Trophoblast cell (in vitro differentiated cells and primary cell): ENCODE measurements around the gene PIM3.

Source experiments
- DNase-seq, 2 donors: peaks; one replicate each; pipeline ENCODE4 v3.0.0-alpha.2; 2016
- H2AFZ ChIP-seq: 2 replicates; pipeline ENCODE4 v1.6.1; 2013; ENCODE audit warnings: low read length, moderate library complexity, mild to moderate bottlenecking; ENCODE audit not compliant: insufficient read depth, poor library complexity
- H2AK5ac ChIP-seq: 2 replicates; pipeline ENCODE4 v1.6.1; 2013; ENCODE audit warnings: mild to moderate bottlenecking, low read length
- H2BK120ac ChIP-seq: 2 replicates; pipeline ENCODE4 v1.6.1; 2013; ENCODE audit warnings: low read length, mild to moderate bottlenecking, moderate library complexity; ENCODE audit not compliant: insufficient read depth, poor library complexity
- H2BK12ac ChIP-seq: 2 replicates; pipeline ENCODE4 v1.6.1; 2013; ENCODE audit warnings: mild to moderate bottlenecking, low read length, moderate library complexity
- H2BK5ac ChIP-seq: 2 replicates; pipeline ENCODE4 v1.6.1; 2013; ENCODE audit warnings: low read length, low read depth, moderate library complexity, mild to moderate bottlenecking; ENCODE audit not compliant: poor library complexity
- H3K14ac ChIP-seq: 2 replicates; pipeline ENCODE4 v1.6.1; 2013; ENCODE audit warnings: mild to moderate bottlenecking, low read length
- H3K18ac ChIP-seq: 2 replicates; pipeline ENCODE4 v1.6.1; 2013; ENCODE audit warnings: mild to moderate bottlenecking, low read length
- H3K23ac ChIP-seq: 2 replicates; pipeline ENCODE4 v1.6.1; 2013; ENCODE audit warnings: low read length
- H3K27ac ChIP-seq: 2 replicates; pipeline ENCODE4 v1.5.1; 2013; ENCODE audit warnings: low read depth, mild to moderate bottlenecking, inconsistent platforms, low read length, moderate library complexity
- H3K27me3 ChIP-seq: 2 replicates; pipeline ENCODE4 v1.6.1; 2013; ENCODE audit warnings: inconsistent platforms, mild to moderate bottlenecking, low read length, moderate library complexity; ENCODE audit not compliant: insufficient read depth
- H3K36me3 ChIP-seq, 2 experiments: 1 replicate in 1 of 2; 2 replicates in 1 of 2; pipeline ENCODE4 v1.6.1; 2013; ENCODE audit warnings: low read length in 2 of 2, mild to moderate bottlenecking in 2 of 2, moderate library complexity in 1 of 2; ENCODE audit not compliant: insufficient read depth in 2 of 2, control insufficient read depth in 1 of 2
- H3K4ac ChIP-seq: 2 replicates; pipeline ENCODE4 v1.6.1; 2013; ENCODE audit warnings: low read depth, mild to moderate bottlenecking, low read length, moderate library complexity
- H3K4me1 ChIP-seq, 2 experiments: 1 replicate in 1 of 2; 2 replicates in 1 of 2; pipeline ENCODE4 v1.6.1; 2013; ENCODE audit warnings: low read length in 2 of 2, mild to moderate bottlenecking in 2 of 2, moderate library complexity in 1 of 2; ENCODE audit not compliant: insufficient read depth in 2 of 2, control insufficient read depth in 1 of 2
- H3K4me2 ChIP-seq: 2 replicates; pipeline ENCODE4 v1.6.1; 2013; ENCODE audit warnings: inconsistent platforms, mild to moderate bottlenecking, low read length, moderate library complexity
- H3K4me3 ChIP-seq: 2 replicates; pipeline ENCODE4 v1.5.1; 2013; ENCODE audit warnings: mild to moderate bottlenecking, low read depth, low read length, inconsistent platforms
- H3K79me1 ChIP-seq: one replicate; pipeline ENCODE4 v1.6.1; 2013; ENCODE audit warnings: low read length
- H3K79me2 ChIP-seq: 2 replicates; pipeline ENCODE4 v1.6.1; 2013; ENCODE audit warnings: low read length, mild to moderate bottlenecking; ENCODE audit not compliant: control insufficient read depth, insufficient read depth, poor library complexity
- H3K9ac ChIP-seq: 2 replicates; pipeline ENCODE4 v1.6.1; 2013; ENCODE audit warnings: mild to moderate bottlenecking, low read length
- H3K9me3 ChIP-seq: 2 replicates; pipeline ENCODE4 v1.6.1; 2013; ENCODE audit warnings: low read depth, mild to moderate bottlenecking, control low read depth, inconsistent platforms, low read length; ENCODE audit not compliant: insufficient read depth
- H4K12ac ChIP-seq: 2 replicates; pipeline ENCODE4 v1.6.1; 2013; ENCODE audit warnings: low read depth, mild to moderate bottlenecking, low read length, moderate library complexity
- H4K8ac ChIP-seq: 2 replicates; pipeline ENCODE4 v1.6.1; 2013; ENCODE audit warnings: low read depth, mild to moderate bottlenecking, low read length, moderate library complexity
- H4K91ac ChIP-seq: one replicate; pipeline ENCODE4 v1.6.1; 2013; ENCODE audit warnings: low read depth, mild to moderate bottlenecking, low read length, moderate library complexity
- WGBS: extraction: QIAGEN DNeasy Blood & Tissue Kit; methylation state at CpG from one replicate; pipeline ENCODE4 v1.1.7; 2013; ENCODE audit warnings: missing lambda C conversion rate; ENCODE audit not compliant: insufficient read length, insufficient coverage; ENCODE audit errors: extremely low coverage; 5-methylcytosine and 5-hydroxymethylcytosine counted together

The PIM3 gene

DNA sequence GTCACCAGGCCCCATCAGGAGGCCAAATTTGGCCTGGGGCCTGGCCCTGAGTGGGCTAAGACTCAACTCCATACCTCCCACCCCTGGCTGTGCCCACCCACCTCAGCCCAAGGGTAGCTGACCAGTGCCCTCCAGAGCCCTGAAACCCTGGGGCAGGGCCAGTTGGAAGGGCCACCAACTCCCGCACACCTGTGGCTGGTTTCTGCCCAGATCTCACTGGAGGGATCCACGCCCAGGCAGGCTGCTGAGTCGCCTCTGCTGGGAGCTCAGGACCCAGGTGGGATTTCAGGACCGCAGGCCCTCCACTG is 8.9 kb upstream of the PIM3 start:
- no peaks in the 10 kb centered on the region for H3K27me3 ChIP-seq
- DNase-seq: no peak
- no CpG with 5 or more reads among the region's 4 CpGs for whole genome bisulfite sequencing

DNA sequence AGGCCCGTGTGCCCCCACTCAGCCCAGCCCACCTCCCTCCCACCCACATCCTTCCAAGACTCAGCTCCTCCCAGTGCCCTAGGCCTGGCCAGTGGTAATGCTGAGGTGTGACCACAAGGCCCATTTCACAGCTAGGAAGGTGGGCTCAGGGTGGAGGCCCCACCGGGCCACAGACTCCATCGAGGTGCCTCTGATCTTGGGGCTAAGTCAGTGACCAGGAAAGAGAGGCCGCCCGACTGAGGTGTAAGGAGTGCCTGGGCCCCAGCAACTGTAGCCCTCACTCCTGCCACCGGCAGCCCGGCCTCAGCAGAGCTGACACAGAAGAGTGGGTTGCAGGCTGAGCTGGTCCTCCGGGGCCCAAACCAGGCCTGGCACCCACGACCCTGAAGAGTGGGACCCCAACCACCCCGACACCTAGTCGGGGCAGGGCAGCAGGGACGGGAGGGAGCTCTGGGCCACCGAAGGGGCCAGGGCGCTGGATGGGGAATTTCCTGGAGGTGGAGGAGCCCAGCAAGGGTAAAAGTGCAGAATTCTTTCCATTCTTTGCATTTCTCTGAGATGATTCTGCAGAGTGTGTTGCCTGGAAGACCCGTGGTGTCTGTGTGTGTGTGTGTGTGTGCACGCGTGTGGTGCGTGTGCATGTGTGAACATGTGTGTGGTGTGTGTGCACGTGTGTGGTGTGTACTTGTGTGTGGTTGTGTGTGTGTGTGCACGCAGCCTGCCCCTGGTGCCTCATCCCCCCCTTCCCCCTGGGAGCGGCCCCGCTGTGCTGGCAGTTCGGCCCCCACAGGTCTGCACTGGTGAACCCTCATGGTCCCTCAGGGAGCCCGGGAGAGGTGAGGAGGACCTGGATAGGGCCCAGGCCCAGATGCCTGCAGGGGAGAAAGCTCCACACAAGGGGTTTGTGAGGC is 8.3 kb upstream of the PIM3 start:
- H4K91ac ChIP-seq: peak overlapping the region; percentile 100
- H3K27me3 ChIP-seq: no peaks in the 10 kb centered on the region
- no CpG with 5 or more reads among the region's 24 CpGs for WGBS
- H3K4me1 ChIP-seq: peaks cover 43 to 52% of the 10 kb centered on the region in 2 experiments
- peak overlapping the region; percentile 33 for H3K4me3 ChIP-seq
- H2AFZ ChIP-seq: peak overlapping the region; percentile 61
- H3K18ac ChIP-seq: peak overlapping the region; percentile 95
- peak overlapping the region; percentile 99 for H2AK5ac ChIP-seq
- H3K9ac ChIP-seq: no peak overlapping the region
- H4K8ac ChIP-seq: peak overlapping the region; percentile 91
- H4K12ac ChIP-seq: peak overlapping the region; percentile 60
- H2BK5ac ChIP-seq: peak overlapping the region; percentile 99
- H3K4me2 ChIP-seq: peak overlapping the region; percentile 27
- H3K36me3 ChIP-seq: no peaks in the 10 kb centered on the region
- H3K79me2 ChIP-seq: peaks cover 20% of the 10 kb centered on the region
- peak; percentile 77 to 95 for DNase-seq
- peak overlapping the region; percentile 100 for H2BK120ac ChIP-seq
- H3K23ac ChIP-seq: no peak overlapping the region
- peak overlapping the region; percentile 92 for H3K4ac ChIP-seq
- H3K79me1 ChIP-seq: peaks cover 60% of the 10 kb centered on the region
- H3K27ac ChIP-seq: peak overlapping the region; percentile 97
- peak overlapping the region; percentile 95 for H3K14ac ChIP-seq
- peaks cover 2% of the 10 kb centered on the region for H3K9me3 ChIP-seq
- H2BK12ac ChIP-seq: peak overlapping the region; percentile 99

More for the DNA sequence above, 8.9 kb upstream of the PIM3 start:
- Histone ChIP-seq H4K91ac (peak overlapping the region; percentile 100), H3K36me3 (no peaks in the 10 kb centered on the region), H3K14ac (peak overlapping the region; percentile 95), H3K27ac (peak overlapping the region; percentile 97), H4K8ac (peak overlapping the region; percentile 91), H4K12ac (peak overlapping the region; percentile 60), H3K79me2 (peaks cover 20% of the 10 kb centered on the region), H3K4me3 (no peak overlapping the region), H3K4me2 (peak overlapping the region; percentile 8), H3K4me1 (peaks cover 49 to 58% of the 10 kb centered on the region in 2 experiments), H3K9me3 (peaks cover 2% of the 10 kb centered on the region), H3K9ac (no peak overlapping the region), H3K4ac (peak overlapping the region; percentile 92), H2AK5ac (peak overlapping the region; percentile 99), H2AFZ (peak overlapping the region; percentile 61), H2BK12ac (peak overlapping the region; percentile 99), H3K18ac (peak overlapping the region; percentile 95), H2BK5ac (peak overlapping the region; percentile 99), H3K23ac (no peak overlapping the region), H2BK120ac (peak overlapping the region; percentile 100), H3K79me1 (peaks cover 66% of the 10 kb centered on the region)

DNA sequence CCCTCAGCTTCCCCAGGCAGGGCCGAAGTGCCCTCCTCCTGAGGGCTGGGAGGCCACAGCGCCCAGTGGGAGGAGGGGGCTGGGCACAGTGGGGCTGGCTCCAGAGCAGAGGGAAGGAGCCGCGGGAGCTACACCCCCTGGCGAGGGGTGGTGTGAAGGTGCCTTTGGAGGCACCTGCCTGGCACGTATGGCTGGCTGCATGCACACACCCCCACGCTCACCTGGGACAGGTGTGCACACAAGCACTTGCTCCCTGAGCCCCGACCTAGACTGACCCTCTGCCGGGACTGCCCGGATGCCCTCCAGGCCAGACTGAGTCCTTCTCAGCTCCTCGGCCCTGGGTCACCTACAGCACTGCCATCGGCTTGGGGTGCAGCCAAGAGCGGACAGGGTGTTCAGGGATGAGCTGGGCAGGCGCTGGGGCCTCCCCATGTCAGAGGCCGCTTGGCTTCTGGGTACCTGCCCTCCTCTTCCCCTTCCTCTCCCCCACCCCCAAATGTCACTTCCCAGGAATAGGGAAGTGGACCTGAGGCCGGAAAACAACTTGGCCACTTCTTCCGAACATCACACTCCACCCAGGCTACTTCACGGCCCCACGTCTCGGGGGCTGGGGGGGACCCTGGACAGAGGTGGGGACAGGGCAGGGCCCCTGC is 7.4 kb upstream of the PIM3 start:
- H2AFZ ChIP-seq: no peak overlapping the region
- WGBS: no CpG with 5 or more reads among the region's 20 CpGs
- no peak overlapping the region for H3K4me3 ChIP-seq
- H3K27me3 ChIP-seq: no peaks in the 10 kb centered on the region
- peak overlapping the region; percentile 68 for H4K91ac ChIP-seq
- H3K9me3 ChIP-seq: peaks cover 2% of the 10 kb centered on the region
- H3K4me1 ChIP-seq: peaks cover 38 to 43% of the 10 kb centered on the region in 2 experiments
- no peak overlapping the region for H4K12ac ChIP-seq
- H3K27ac ChIP-seq: peak overlapping the region; percentile 29
- H3K4ac ChIP-seq: peak overlapping the region; percentile 14
- peak overlapping the region; percentile 60 for H3K14ac ChIP-seq
- H3K36me3 ChIP-seq: no peaks in the 10 kb centered on the region
- H3K79me2 ChIP-seq: peaks cover 19% of the 10 kb centered on the region
- H2BK120ac ChIP-seq: peak overlapping the region; percentile 66
- no peak for DNase-seq
- H2AK5ac ChIP-seq: peak overlapping the region; percentile 50
- no peak overlapping the region for H3K23ac ChIP-seq
- H3K9ac ChIP-seq: no peak overlapping the region
- H3K18ac ChIP-seq: peak overlapping the region; percentile 52
- peak overlapping the region; percentile 61 for H2BK5ac ChIP-seq
- peak overlapping the region; percentile 67 for H2BK12ac ChIP-seq
- no peak overlapping the region for H3K4me2 ChIP-seq
- H4K8ac ChIP-seq: peak overlapping the region; percentile 63
- H3K79me1 ChIP-seq: peaks cover 52% of the 10 kb centered on the region

DNA sequence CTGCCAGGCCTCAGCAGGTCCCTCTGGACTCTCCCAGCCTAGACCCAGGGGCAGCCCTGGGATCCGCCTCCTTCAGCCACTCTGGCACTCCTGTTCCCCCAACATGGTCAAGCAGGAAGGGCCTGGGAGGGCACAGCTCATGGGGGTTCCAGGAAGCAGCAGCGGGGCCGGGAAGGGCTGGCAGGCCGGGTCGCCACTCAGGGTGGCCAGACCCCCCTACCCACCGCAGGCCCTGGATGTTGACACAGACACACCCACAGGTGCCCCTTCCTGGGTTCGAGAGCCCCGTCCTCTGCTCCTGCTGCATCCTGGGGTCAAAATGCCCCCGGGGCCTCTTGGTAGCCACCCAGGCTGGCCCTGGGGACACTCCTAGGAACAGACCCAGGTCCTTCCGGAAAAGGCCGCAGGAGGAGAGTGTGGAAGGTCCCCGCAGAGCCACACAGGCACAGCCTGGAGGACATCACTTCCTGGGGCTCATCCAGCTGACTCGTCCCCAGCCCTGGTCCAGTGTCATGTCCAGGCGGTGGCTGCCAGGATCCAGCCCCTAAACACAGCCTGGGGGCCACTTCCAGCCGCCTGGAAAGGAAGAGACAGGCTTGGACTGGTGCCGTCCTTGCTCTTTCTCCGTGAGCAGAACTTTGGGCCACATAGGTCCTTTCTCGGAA is 6.8 kb upstream of the PIM3 start:
- Histone ChIP-seq H4K8ac (peak overlapping the region; percentile 51), H3K79me1 (peaks cover 52% of the 10 kb centered on the region), H3K4me3 (no peak overlapping the region), H3K27me3 (no peaks in the 10 kb centered on the region), H4K12ac (no peak overlapping the region), H2BK5ac (peak overlapping the region; percentile 68), H3K4ac (peak overlapping the region; percentile 44), H2AK5ac (peak overlapping the region; percentile 78), H2BK12ac (peak overlapping the region; percentile 67), H3K18ac (peak overlapping the region; percentile 43), H3K14ac (peak overlapping the region; percentile 60), H4K91ac (peak overlapping the region; percentile 68), H3K36me3 (no peaks in the 10 kb centered on the region), H2BK120ac (peak overlapping the region; percentile 66), H2AFZ (no peak overlapping the region), H3K9ac (no peak overlapping the region), H3K4me1 (peaks cover 38 to 42% of the 10 kb centered on the region in 2 experiments), H3K4me2 (no peak overlapping the region), H3K23ac (no peak overlapping the region), H3K79me2 (peaks cover 19% of the 10 kb centered on the region), H3K27ac (no peak overlapping the region), H3K9me3 (peaks cover 2% of the 10 kb centered on the region)
- no CpG with 5 or more reads among the region's 18 CpGs for WGBS
- DNase-seq: no peak
